SU-DHL-6 (cell line): ENCODE results near the gene DENND6B.

Experiments
- H2AFZ ChIP-seq: fragments of 200-600 bp; sonication (generic); 2 replicates; pipeline ENCODE4 v1.6.1; 2014; ENCODE audit warnings: low read depth, mild to moderate bottlenecking, moderate library complexity, mixed read lengths, antibody characterized with exemption, low read length; ENCODE audit not compliant: severe bottlenecking
- H3F3A ChIP-seq: fragments of 200-600 bp; shearing (Covaris generic); 2 replicates; pipeline ENCODE4 v1.6.0; 2016; ENCODE audit warnings: antibody characterized with exemption, mild to moderate bottlenecking; ENCODE audit not compliant: insufficient read depth
- H3K27ac ChIP-seq: fragments of 200-600 bp; sonication (generic); 2 replicates; pipeline ENCODE4 v1.5.1; 2016; ENCODE audit warnings: low read depth, mild to moderate bottlenecking, low read length, moderate library complexity, mixed read lengths
- H3K27me3 ChIP-seq: fragments of 200-600 bp; sonication (generic), shearing (Covaris generic); 2 replicates; pipeline ENCODE4 v1.6.0; 2014; ENCODE audit warnings: mild to moderate bottlenecking, low read length
- H3K36me3 ChIP-seq: fragments of 200-600 bp; sonication (generic); 2 replicates; pipeline ENCODE4 v1.6.1; 2014; ENCODE audit warnings: mild to moderate bottlenecking, low read length, mixed read lengths
- H3K4me2 ChIP-seq: fragments of 300-600, 200-600 bp; shearing (Covaris generic), sonication (generic); 2 replicates; pipeline ENCODE4 v1.6.0; 2014; ENCODE audit warnings: low read length, low read depth, mild to moderate bottlenecking; ENCODE audit not compliant: poor library complexity, severe bottlenecking
- H3K4me3 ChIP-seq: fragments of 200-600 bp; sonication (generic); 2 replicates; pipeline ENCODE4 v1.5.1; 2014; ENCODE audit warnings: antibody characterized with exemption, low read length, mild to moderate bottlenecking, mixed read lengths; ENCODE audit not compliant: insufficient read depth, poor library complexity, severe bottlenecking
- H3K79me2 ChIP-seq: fragments of 200-600 bp; sonication (generic); 2 replicates; pipeline ENCODE4 v1.6.1; 2014; ENCODE audit warnings: mild to moderate bottlenecking, low read length, moderate library complexity; ENCODE audit not compliant: insufficient read depth
- H3K9ac ChIP-seq: fragments of 200-600 bp; sonication (generic); 2 replicates; pipeline ENCODE4 v1.7.0; 2014; ENCODE audit warnings: mild to moderate bottlenecking, low read length
- H3K9me2 ChIP-seq: fragments of 200-600 bp; sonication (generic); replicated peaks from 2 replicates; pipeline ENCODE4 v1.6.1; 2014; ENCODE audit warnings: low read length; ENCODE audit not compliant: insufficient read depth
- H3K9me3 ChIP-seq: fragments of 200-600 bp; sonication (generic); 2 replicates; pipeline ENCODE4 v1.6.1; 2014; ENCODE audit warnings: low read length, mixed read lengths; ENCODE audit not compliant: insufficient read depth
- H4K20me1 ChIP-seq: fragments of 200-600 bp; sonication (generic); 2 replicates; pipeline ENCODE4 v1.6.1; 2014; ENCODE audit warnings: low read depth, mild to moderate bottlenecking, antibody characterized with exemption, low read length, moderate library complexity, mixed read lengths
- CTCF ChIP-seq: fragments of 200-600 bp; sonication (generic); IDR thresholded peaks from one replicate; pipeline ENCODE4 v1.5.1; 2017; ENCODE audit warnings: antibody characterized with exemption, mild to moderate bottlenecking, low read length, moderate library complexity; ENCODE audit not compliant: insufficient read depth, poor library complexity, severe bottlenecking
- EZH2phosphoT487 ChIP-seq: fragments of 200-600 bp; sonication (generic), shearing (Covaris generic); conservative IDR thresholded peaks from 2 replicates; pipeline ENCODE4 v1.6.1; 2018; ENCODE audit warnings: mild to moderate bottlenecking, antibody characterized with exemption, low read length, moderate library complexity, mixed read lengths

DENND6B gene

GRCh38 chr22:50361222-50361621, 34.4 kb upstream of the DENND6B start:
- H3K9me2 ChIP-seq, result no peaks in the 10 kb centered on the region
- no peak overlapping the region for H3K27ac ChIP-seq
- H3K36me3 ChIP-seq, result no peaks in the 10 kb centered on the region; the same call in 1 of the 2 replicates
- H3K9me3 ChIP-seq, result no peaks in the 10 kb centered on the region
- H3K9ac ChIP-seq, result no peak overlapping the region
- peaks cover 20% of the 10 kb centered on the region; the same call in 1 of the 2 replicates for H4K20me1 ChIP-seq
- TF ChIP-seq EZH2phosphoT487, result no peak
- TF ChIP-seq CTCF, result no peak
- 0 out of 2 replicates have a peak, but pooled peaks cover 8% of the 10 kb centered on the region for H3F3A ChIP-seq
- peaks cover 96% of the 10 kb centered on the region for H3K79me2 ChIP-seq
- H3K27me3 ChIP-seq, result no peaks in the 10 kb centered on the region
- no peak overlapping the region for H3K4me3 ChIP-seq
- H2AFZ ChIP-seq, result no peak overlapping the region
- no peak overlapping the region for H3K4me2 ChIP-seq

- Histone ChIP-seq H3K36me3 (no peaks in the 10 kb centered on the region; the same call in 1 of the 2 replicates), H3K9me2 (no peaks in the 10 kb centered on the region), H3K9me3 (no peaks in the 10 kb centered on the region), H3F3A (0 out of 2 replicates have a peak, but pooled peaks cover 8% of the 10 kb centered on the region), H4K20me1 (peaks cover 20% of the 10 kb centered on the region; the same call in 1 of the 2 replicates), H3K27me3 (no peaks in the 10 kb centered on the region), H3K9ac (no peak overlapping the region), H3K27ac (no peak overlapping the region), H3K4me3 (no peak overlapping the region), H2AFZ (no peak overlapping the region), H3K79me2 (peaks cover 96% of the 10 kb centered on the region), H3K4me2 (no peak overlapping the region)
- TF ChIP-seq CTCF (no peak), EZH2phosphoT487 (no peak)
Measured at GRCh38 chr22:50360578-50360977, 33.8 kb upstream of the DENND6B start.

- no peak for TF ChIP-seq EZH2phosphoT487
- no peak for TF ChIP-seq CTCF
- H2AFZ ChIP-seq, result no peak overlapping the region
- H3K4me3 ChIP-seq, result no peak overlapping the region
- no peak overlapping the region for H3K27ac ChIP-seq
- H3K79me2 ChIP-seq, result peaks cover 94% of the 10 kb centered on the region
- no peaks in the 10 kb centered on the region for H3K9me2 ChIP-seq
- 0 out of 2 replicates have a peak, but pooled peaks cover 4% of the 10 kb centered on the region for H3F3A ChIP-seq
- peaks cover 20% of the 10 kb centered on the region; the same call in 1 of the 2 replicates for H4K20me1 ChIP-seq
- H3K9me3 ChIP-seq, result no peaks in the 10 kb centered on the region
- no peaks in the 10 kb centered on the region for H3K27me3 ChIP-seq
- no peaks in the 10 kb centered on the region; the same call in 1 of the 2 replicates for H3K36me3 ChIP-seq
- no peak overlapping the region for H3K9ac ChIP-seq
- no peak overlapping the region for H3K4me2 ChIP-seq
Measured at GRCh38 chr22:50357756-50358155, 30.9 kb upstream of the DENND6B start.
